Measurements from ENCODE around the gene BDKRB2. TPM values are rescaled to one million over a fixed set of nuclear protein-coding genes. Genes with fewer than 3 reads are reported as not detected.

Gene BDKRB2
- total and polyA plus RNA-seq, 2 of the 8 experiments (the other 6 are each of a cell fraction or from before 2014, with no cell fraction given): 0.13 to 0.21 TPM

GRCh38 chr14:96224480-96225096, 19.9 kb downstream of the BDKRB2 start (continued):
- TF ChIP-seq EP300 (IDR thresholded peaks at IDR 0.05; ENCODE audit: borderline replicate concordance in 1 of 2, low read depth in 2 of 2, low read length in 2 of 2) (no peak), CEBPB (IDR thresholded peaks at IDR 0.05; ENCODE audit: low read depth, low read length) (no peak), KDM1A (IDR thresholded peaks at IDR 0.05; ENCODE audit: borderline replicate concordance, low read length) (no peak), TBP (IDR thresholded peaks at IDR 0.05; ENCODE audit: low read depth, low read length) (no peak), ASH2L (IDR thresholded peaks at IDR 0.05; ENCODE audit: low read length) (no peak), POLR2AphosphoS5 (IDR thresholded peaks at IDR 0.05; ENCODE audit: low read depth, low read length) (no peak), NRF1 (IDR thresholded peaks at IDR 0.05; ENCODE audit: low read depth, low read length) (no peak)

Measured in H1 (cell line).